Measurements from ENCODE around the gene DLGAP1. TPM values are rescaled to one million over a fixed set of nuclear protein-coding genes. Genes with fewer than 3 reads are reported as not detected.

The DLGAP1 gene
- total RNA-seq, 1 experiment from 2014 or later: 0.39 TPM

DNA sequence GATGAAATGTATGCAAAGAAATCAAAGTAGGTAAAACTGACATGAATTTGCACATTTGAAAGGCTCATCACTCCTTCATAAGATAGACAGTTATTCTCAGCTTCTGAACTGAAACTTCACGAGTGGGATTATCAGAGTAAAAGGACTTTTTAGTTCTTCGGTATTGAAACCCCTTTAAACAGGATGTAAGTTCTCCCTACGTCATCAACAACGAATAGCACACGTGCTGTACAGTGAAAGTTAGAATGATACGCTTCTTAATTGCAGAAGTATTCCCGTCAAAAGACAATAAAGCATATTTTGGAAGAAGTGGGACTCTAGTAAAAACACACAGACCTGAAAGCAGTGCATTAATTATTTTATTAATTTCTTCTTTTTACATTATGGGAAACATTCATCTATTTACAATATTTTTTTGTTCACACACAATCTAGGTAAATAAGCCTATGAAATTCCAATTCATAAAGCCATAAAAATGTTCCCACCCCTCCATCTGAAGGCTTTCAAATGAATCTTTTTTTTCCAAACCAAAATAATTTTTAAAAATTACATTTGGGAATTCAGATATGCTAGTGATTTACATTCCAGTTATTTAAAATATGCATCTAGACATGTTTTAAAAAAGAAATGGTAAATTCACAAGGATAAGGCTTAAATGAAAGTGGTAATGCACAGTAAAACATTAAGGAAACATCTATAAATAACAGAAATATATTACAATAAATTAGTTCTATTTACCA, 959.2 kb downstream of the DLGAP1 start:
- no peak for DNase-seq (ENCODE audit: low read depth, low spot score)
- H3K9me3 ChIP-seq (ENCODE audit: control insufficient read depth in 1 of 2, insufficient read depth in 1 of 2, low read depth in 1 of 2, low read length in 2 of 2): no peaks in the 10 kb centered on the region
- intact Hi-C loops (cut with micrococcal nuclease): no loop called here
- H3K4me1 ChIP-seq (ENCODE audit: control insufficient read depth in 1 of 2, insufficient read depth in 2 of 2, low read length in 2 of 2): peaks cover 0 to under 1% of the 10 kb centered on the region in 2 experiments; a peak in 1 of 4 replicates
- no peaks in the 10 kb centered on the region for H3K9me2 ChIP-seq (ENCODE audit: insufficient read depth)
- H3K4me2 ChIP-seq (ENCODE audit: low read length): no peak overlapping the region
- ChIA-PET CTCF (no interaction called here), POLR2A (no interaction called here), RAD21 (ENCODE audit: low non-redundant PET in 1 of 2, low total read pairs in 2 of 2, uncharacterized antibody in 2 of 2, unreplicated experiment in 2 of 2) (no interaction called here)
- H4K20me1 ChIP-seq (ENCODE audit: insufficient read depth): no peaks in the 10 kb centered on the region
- no peak overlapping the region for H3K27ac ChIP-seq (ENCODE audit: low read depth, low read length)
- H3K79me2 ChIP-seq (ENCODE audit: insufficient read depth, low read length): no peaks in the 10 kb centered on the region
- H3K36me3 ChIP-seq (ENCODE audit: control insufficient read depth in 1 of 2, insufficient read depth in 2 of 2, low read length in 2 of 2): no peaks in the 10 kb centered on the region
- no TSS peak for BruUV-seq (replicated peaks)
- H3K9ac ChIP-seq (ENCODE audit: low read length): no peak overlapping the region
- no peaks in the 10 kb centered on the region for H3K27me3 ChIP-seq (ENCODE audit: insufficient read depth, low read length)
- TF ChIP-seq ZFX (IDR thresholded peaks at IDR 0.05): no peak
- no peak for TF ChIP-seq CBX3 (IDR thresholded peaks at IDR 0.05; ENCODE audit: low read depth)
- no peak overlapping the region for H3K4me3 ChIP-seq (replicated peaks in 1 of 2; ENCODE audit: low read depth in 1 of 2, low read length in 2 of 2)
- H2AFZ ChIP-seq (ENCODE audit: low read depth, low read length, poor library complexity, severe bottlenecking): no peak overlapping the region
- no peak for ATAC-seq

DNA sequence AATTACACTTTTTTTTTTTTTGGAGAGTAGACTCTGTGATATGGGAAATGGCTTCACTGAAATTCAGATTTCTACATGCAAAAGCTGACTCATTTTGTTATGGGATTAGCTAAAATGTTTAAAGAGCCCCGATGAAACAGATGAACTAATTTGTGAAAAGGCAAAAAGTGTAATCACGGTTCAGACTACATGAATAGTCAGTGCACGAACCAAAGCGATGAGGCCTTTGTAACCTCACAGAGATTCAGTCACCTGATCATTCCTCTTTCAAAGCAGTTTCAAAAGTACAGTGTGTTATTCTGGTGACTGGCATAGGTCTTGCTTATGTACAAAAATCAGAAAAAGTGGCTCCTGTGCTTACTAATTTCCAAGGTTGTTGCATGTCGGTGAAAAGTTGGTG, 960.5 kb downstream of the DLGAP1 start:
- no peaks in the 10 kb centered on the region for H3K9me2 ChIP-seq (ENCODE audit: insufficient read depth)
- no peaks in the 10 kb centered on the region for H3K36me3 ChIP-seq (ENCODE audit: control insufficient read depth in 1 of 2, insufficient read depth in 2 of 2, low read length in 2 of 2)
- DNase-seq (ENCODE audit: low read depth, low spot score): no peak
- H3K4me3 ChIP-seq (replicated peaks in 1 of 2; ENCODE audit: low read depth in 1 of 2, low read length in 2 of 2): no peak overlapping the region
- no peak for ATAC-seq
- H3K79me2 ChIP-seq (ENCODE audit: insufficient read depth, low read length): no peaks in the 10 kb centered on the region
- ChIA-PET POLR2A (no interaction called here), RAD21 (ENCODE audit: low non-redundant PET in 1 of 2, low total read pairs in 2 of 2, uncharacterized antibody in 2 of 2, unreplicated experiment in 2 of 2) (no interaction called here), CTCF (no interaction called here)
- no peak overlapping the region for H2AFZ ChIP-seq (ENCODE audit: low read depth, low read length, poor library complexity, severe bottlenecking)
- no peaks in the 10 kb centered on the region for H3K9me3 ChIP-seq (ENCODE audit: control insufficient read depth in 1 of 2, insufficient read depth in 1 of 2, low read depth in 1 of 2, low read length in 2 of 2)
- H3K4me1 ChIP-seq (ENCODE audit: control insufficient read depth in 1 of 2, insufficient read depth in 2 of 2, low read length in 2 of 2): peaks cover 0 to 11% of the 10 kb centered on the region in 2 experiments; a peak in 2 of 4 replicates
- H3K27ac ChIP-seq (ENCODE audit: low read depth, low read length): no peak overlapping the region
- H3K9ac ChIP-seq (ENCODE audit: low read length): no peak overlapping the region
- H3K4me2 ChIP-seq (ENCODE audit: low read length): no peak overlapping the region
- no peaks in the 10 kb centered on the region for H3K27me3 ChIP-seq (ENCODE audit: insufficient read depth, low read length)
- intact Hi-C loops (cut with micrococcal nuclease): loop anchor here (5.0 kb wide), 1 partner anchor 68 kb away; no protein-coding TSS in a partner anchor
- no TSS peak for BruUV-seq (replicated peaks)
- no peaks in the 10 kb centered on the region for H4K20me1 ChIP-seq (ENCODE audit: insufficient read depth)
- TF ChIP-seq EZH2 (IDR thresholded peaks at IDR 0.05) (no peak), POLR2A (IDR thresholded peaks at IDR 0.05; ENCODE audit: borderline replicate concordance, extremely low read depth, insufficient read depth, insufficient read length) (no peak), POLR2AphosphoS5 (IDR thresholded peaks at IDR 0.05; ENCODE audit: low read depth, low read length) (no peak), CEBPB (IDR thresholded peaks at IDR 0.05; ENCODE audit: low read depth) (no peak), SP1 (IDR thresholded peaks at IDR 0.05; ENCODE audit: low read depth) (no peak), JUND (IDR thresholded peaks at IDR 0.05) (no peak), TCF7L2 (IDR thresholded peaks at IDR 0.05; ENCODE audit: borderline replicate concordance, extremely low read depth, insufficient read depth, insufficient read length) (no peak), SRF (IDR thresholded peaks at IDR 0.05; ENCODE audit: low read depth) (no peak), ZNF274 (IDR thresholded peaks at IDR 0.05; ENCODE audit: low read depth, low read length) (no peak)
- TF ChIP-seq, protein P1, sequence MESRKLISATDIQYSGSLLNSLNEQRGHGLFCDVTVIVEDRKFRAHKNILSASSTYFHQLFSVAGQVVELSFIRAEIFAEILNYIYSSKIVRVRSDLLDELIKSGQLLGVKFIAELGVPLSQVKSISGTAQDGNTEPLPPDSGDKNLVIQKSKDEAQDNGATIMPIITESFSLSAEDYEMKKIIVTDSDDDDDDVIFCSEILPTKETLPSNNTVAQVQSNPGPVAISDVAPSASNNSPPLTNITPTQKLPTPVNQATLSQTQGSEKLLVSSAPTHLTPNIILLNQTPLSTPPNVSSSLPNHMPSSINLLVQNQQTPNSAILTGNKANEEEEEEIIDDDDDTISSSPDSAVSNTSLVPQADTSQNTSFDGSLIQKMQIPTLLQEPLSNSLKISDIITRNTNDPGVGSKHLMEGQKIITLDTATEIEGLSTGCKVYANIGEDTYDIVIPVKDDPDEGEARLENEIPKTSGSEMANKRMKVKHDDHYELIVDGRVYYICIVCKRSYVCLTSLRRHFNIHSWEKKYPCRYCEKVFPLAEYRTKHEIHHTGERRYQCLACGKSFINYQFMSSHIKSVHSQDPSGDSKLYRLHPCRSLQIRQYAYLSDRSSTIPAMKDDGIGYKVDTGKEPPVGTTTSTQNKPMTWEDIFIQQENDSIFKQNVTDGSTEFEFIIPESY (IDR thresholded peaks at IDR 0.05; ENCODE audit: extremely low read depth, insufficient replicate concordance, low read length): no peak
- TF ChIP-seq, protein P2, sequence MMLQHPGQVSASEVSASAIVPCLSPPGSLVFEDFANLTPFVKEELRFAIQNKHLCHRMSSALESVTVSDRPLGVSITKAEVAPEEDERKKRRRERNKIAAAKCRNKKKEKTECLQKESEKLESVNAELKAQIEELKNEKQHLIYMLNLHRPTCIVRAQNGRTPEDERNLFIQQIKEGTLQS (IDR thresholded peaks at IDR 0.05): no peak
- TF ChIP-seq, protein P3, sequence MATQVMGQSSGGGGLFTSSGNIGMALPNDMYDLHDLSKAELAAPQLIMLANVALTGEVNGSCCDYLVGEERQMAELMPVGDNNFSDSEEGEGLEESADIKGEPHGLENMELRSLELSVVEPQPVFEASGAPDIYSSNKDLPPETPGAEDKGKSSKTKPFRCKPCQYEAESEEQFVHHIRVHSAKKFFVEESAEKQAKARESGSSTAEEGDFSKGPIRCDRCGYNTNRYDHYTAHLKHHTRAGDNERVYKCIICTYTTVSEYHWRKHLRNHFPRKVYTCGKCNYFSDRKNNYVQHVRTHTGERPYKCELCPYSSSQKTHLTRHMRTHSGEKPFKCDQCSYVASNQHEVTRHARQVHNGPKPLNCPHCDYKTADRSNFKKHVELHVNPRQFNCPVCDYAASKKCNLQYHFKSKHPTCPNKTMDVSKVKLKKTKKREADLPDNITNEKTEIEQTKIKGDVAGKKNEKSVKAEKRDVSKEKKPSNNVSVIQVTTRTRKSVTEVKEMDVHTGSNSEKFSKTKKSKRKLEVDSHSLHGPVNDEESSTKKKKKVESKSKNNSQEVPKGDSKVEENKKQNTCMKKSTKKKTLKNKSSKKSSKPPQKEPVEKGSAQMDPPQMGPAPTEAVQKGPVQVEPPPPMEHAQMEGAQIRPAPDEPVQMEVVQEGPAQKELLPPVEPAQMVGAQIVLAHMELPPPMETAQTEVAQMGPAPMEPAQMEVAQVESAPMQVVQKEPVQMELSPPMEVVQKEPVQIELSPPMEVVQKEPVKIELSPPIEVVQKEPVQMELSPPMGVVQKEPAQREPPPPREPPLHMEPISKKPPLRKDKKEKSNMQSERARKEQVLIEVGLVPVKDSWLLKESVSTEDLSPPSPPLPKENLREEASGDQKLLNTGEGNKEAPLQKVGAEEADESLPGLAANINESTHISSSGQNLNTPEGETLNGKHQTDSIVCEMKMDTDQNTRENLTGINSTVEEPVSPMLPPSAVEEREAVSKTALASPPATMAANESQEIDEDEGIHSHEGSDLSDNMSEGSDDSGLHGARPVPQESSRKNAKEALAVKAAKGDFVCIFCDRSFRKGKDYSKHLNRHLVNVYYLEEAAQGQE (IDR thresholded peaks at IDR 0.05; ENCODE audit: low read depth): no peak
- TF ChIP-seq, protein P4, sequence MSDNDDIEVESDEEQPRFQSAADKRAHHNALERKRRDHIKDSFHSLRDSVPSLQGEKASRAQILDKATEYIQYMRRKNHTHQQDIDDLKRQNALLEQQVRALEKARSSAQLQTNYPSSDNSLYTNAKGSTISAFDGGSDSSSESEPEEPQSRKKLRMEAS (IDR thresholded peaks at IDR 0.05): no peak

Measured in HCT116 (cell line).